Measurements from ENCODE around the gene AMIGO2.

AMIGO2 gene

GRCh38 chr12:47088021-47088944, 8.5 kb upstream of the AMIGO2 start:
- Histone ChIP-seq H3K9me3 (no peaks in the 10 kb centered on the region), H3K4me1 (ENCODE audit: control insufficient read depth in 1 of 2, insufficient read depth in 1 of 2, low read depth in 1 of 2, low read length in 1 of 2) (peaks cover 0 to 4% of the 10 kb centered on the region in 2 experiments), H3K4me3 (ENCODE audit: low read depth in 1 of 2, low read length in 1 of 2) (no peak overlapping the region), H3K27ac (no peak overlapping the region), H3K27me3 (peaks cover 27% of the 10 kb centered on the region), H3K36me3 (no peaks in the 10 kb centered on the region)
- TF ChIP-seq CTCF (IDR thresholded peaks at IDR 0.05), result no peak

GRCh38 chr12:47087088-47087688, 7.4 kb upstream of the AMIGO2 start:
- Histone ChIP-seq H3K9me3 (no peaks in the 10 kb centered on the region), H3K27me3 (peaks cover 30% of the 10 kb centered on the region), H3K4me3 (ENCODE audit: low read depth in 1 of 2, low read length in 1 of 2) (no peak overlapping the region), H3K27ac (no peak overlapping the region), H3K36me3 (no peaks in the 10 kb centered on the region), H3K4me1 (ENCODE audit: control insufficient read depth in 1 of 2, insufficient read depth in 1 of 2, low read depth in 1 of 2, low read length in 1 of 2) (peaks cover 6 to 12% of the 10 kb centered on the region in 2 experiments)
- TF ChIP-seq CTCF (IDR thresholded peaks at IDR 0.05), result no peak

GRCh38 chr12:47085815-47086252, 6.1 kb upstream of the AMIGO2 start:
- no peak for TF ChIP-seq CTCF (IDR thresholded peaks at IDR 0.05)
- Histone ChIP-seq H3K27ac (no peak overlapping the region), H3K9me3 (no peaks in the 10 kb centered on the region), H3K4me1 (ENCODE audit: control insufficient read depth in 1 of 2, insufficient read depth in 1 of 2, low read depth in 1 of 2, low read length in 1 of 2) (peaks cover 12 to 17% of the 10 kb centered on the region in 2 experiments), H3K27me3 (peaks cover 42% of the 10 kb centered on the region), H3K36me3 (no peaks in the 10 kb centered on the region), H3K4me3 (ENCODE audit: low read depth in 1 of 2, low read length in 1 of 2) (no peak overlapping the region)

GRCh38 chr12:47084172-47084571, 4.4 kb upstream of the AMIGO2 start:
- Histone ChIP-seq H3K27ac (no peak overlapping the region), H3K4me1 (ENCODE audit: control insufficient read depth in 1 of 2, insufficient read depth in 1 of 2, low read depth in 1 of 2, low read length in 1 of 2) (peaks cover 26 to 30% of the 10 kb centered on the region in 2 experiments), H3K36me3 (no peaks in the 10 kb centered on the region)

More at GRCh38 chr12:47084172-47084571, 4.4 kb upstream of the AMIGO2 start:
- no peak for TF ChIP-seq CTCF (IDR thresholded peaks at IDR 0.05)
- Histone ChIP-seq H3K9me3 (no peaks in the 10 kb centered on the region), H3K4me3 (ENCODE audit: low read depth in 1 of 2, low read length in 1 of 2) (no peak overlapping the region), H3K27me3 (peaks cover 55% of the 10 kb centered on the region)

Measured in neutrophil (primary cell).